HG03575 (cell line): Measurements from ENCODE around the gene RCVRN.

Experiments used
- ATAC-seq: cut with Tn5 transposase; IDR thresholded peaks from one replicate; pipeline ENCODE4 v1.9.1; 2021; ENCODE audit not compliant: unreplicated experiment, insufficient number of reproducible peaks, low FRiP score; ENCODE audit errors: extremely low read depth

RCVRN gene

DNA sequence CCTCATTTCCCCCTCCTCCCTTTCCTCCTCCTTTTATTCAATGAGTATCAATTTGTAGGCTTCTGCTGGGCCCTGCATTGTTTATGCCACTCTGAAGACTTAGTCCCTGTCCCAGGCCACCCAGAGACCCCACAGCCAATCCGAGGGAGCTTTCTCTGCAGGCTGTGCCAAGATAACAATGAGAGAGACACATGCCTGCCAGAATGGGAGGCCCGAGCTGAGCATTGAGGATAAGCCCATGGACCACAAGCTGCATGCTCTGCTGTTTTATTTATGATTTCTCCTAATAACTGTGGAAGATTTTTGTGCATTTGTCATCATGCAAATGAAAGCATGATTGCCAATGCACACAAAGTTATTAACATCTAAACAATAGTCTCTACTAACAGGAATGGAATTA is 3.0 kb downstream of the RCVRN start:
- no peak for ATAC-seq

DNA sequence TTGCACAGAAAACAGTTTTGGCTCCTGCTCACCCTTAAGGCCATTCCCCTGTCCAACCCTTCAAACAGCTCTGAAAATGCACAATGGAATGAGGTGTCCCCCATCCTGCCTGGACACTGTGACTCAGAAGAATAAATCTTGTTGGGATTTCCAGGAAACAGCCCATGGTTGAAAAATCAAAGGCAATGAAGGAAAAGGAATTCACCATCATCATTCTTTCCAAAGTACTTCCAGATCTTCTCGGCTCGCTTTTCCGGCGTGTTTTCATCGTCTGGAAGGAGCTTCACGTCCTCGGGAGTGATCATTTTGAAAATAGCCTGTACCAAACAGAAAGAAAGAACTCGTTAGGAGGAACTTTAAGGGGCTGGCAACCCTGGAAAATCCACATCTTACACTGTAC is 4.3 kb downstream of the RCVRN start:
- ATAC-seq, result no peak

- ATAC-seq, result no peak
Measured at GRCh38 chr17:9900044-9900594, 5.0 kb downstream of the RCVRN start.

GRCh38 chr17:9899280-9900043 is 5.6 kb downstream of the RCVRN start:
- ATAC-seq, result no peak

- ATAC-seq, result no peak
Measured at GRCh38 chr17:9898812-9899211, 6.3 kb downstream of the RCVRN start.

DNA sequence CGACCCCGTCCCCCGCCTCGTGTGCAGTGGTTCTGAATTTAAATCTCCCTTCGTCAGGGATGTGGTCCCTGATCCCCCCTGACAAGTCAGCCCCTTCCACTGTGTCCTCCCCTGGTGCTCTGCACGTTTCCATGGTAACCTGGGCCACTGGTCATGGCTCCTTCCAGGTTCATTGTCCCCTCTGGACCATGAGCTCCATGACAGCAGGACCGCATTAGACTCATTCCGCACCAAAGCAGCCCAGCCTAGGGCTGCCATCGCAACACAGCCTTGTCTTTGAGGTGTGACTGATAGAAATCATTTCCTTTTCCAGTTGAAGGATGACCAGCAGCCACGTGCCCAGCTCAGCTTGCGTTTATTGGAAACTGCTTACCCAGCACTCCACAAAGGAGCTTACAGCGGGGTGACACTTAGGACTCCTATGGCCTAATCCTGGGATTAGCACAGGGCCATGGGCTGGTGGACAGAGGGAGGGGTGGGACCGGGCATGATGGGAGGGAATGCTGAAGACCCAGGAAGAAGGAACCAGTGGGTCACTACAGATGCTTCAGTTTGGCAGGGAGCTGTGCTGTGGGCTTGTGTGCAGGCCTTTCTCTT is 7.6 kb downstream of the RCVRN start:
- no peak for ATAC-seq

DNA sequence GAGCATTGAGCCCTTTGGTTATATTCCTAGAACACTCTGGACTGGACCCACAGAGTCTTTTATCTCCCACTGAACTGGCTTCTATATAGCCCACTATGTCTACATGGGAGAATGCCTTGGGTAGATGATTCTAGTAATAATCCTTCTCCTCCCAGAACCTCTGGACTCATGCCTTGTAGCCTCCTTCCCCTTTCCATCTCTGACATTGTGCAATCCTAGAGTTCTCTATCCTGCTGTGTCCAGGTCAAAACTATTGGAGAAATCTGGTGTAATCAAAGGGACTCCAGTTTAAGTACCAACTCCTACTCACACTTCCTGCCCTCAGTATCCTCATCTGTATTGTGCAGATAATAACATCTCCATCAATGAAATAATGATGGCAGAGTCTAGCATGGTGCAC is 9.1 kb downstream of the RCVRN start:
- ATAC-seq, result no peak

- no peak for ATAC-seq
Measured at GRCh38 chr17:9894231-9894630, 10.8 kb downstream of the RCVRN start.

DNA sequence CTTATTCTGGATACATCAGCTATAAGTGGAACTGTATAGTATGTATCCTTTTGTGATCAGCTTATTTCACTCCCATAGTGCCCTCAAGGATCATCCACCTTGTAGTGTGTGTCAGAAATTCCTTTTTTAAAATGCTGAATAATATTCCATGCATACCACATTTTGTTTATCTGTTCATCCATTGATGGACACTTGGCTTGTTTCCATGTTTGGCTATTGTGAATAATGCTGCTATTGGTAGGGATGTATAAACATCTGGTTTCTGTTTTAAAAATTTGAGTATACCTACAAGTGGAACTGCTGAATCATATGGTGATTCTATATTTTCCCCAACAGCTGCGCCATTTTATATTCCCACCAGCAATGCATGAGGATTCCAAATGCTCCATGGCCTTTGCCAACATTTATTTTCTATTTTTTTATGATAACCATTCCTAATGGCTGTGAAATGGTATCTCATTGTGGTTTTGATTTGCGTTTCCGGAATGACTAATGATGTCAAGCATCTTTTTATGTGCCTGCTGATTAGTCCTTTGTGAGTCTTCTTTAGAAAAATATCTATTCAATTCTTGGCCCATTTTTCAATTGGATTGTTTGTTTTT is 11.6 kb downstream of the RCVRN start:
- ATAC-seq, result no peak

DNA sequence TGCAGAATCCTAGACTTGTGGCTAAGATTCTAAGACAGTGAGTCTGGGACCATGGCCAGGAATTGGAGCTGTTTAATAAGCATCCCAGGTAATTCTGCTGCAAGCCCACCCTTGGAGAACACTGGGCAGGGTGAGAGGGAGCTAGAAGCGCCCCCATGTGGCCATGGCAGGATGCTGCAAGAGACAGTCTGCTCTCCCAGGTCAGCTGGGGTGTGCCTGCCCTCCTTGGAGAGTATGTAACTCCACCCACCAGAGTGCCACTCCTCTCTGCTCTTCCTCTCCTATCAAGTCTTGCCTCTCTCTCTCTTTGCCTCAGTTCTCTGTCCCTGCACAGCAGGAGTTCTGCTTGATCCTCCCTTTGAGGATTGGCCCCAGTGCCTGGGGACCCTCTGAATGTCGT is 14.9 kb downstream of the RCVRN start:
- ATAC-seq, result no peak

DNA sequence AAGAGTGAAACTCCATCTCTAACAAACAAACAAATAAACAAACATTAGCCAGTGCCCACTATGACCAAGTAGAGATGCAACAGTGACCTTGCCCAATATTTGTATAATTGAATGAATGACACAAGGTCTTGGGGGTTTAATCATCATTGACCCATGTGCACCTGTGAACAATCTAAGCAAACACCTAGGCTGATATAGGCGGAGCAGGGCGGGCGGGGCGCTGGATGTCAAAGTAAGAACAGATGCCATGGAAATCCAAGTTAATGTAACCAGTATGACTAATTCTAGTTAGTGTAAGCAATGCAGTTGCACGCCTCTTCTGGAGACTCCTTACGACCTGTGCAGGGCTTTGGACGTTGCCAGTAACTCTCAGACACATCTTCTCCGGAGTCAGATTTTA is 17.6 kb downstream of the RCVRN start:
- ATAC-seq, result no peak

DNA sequence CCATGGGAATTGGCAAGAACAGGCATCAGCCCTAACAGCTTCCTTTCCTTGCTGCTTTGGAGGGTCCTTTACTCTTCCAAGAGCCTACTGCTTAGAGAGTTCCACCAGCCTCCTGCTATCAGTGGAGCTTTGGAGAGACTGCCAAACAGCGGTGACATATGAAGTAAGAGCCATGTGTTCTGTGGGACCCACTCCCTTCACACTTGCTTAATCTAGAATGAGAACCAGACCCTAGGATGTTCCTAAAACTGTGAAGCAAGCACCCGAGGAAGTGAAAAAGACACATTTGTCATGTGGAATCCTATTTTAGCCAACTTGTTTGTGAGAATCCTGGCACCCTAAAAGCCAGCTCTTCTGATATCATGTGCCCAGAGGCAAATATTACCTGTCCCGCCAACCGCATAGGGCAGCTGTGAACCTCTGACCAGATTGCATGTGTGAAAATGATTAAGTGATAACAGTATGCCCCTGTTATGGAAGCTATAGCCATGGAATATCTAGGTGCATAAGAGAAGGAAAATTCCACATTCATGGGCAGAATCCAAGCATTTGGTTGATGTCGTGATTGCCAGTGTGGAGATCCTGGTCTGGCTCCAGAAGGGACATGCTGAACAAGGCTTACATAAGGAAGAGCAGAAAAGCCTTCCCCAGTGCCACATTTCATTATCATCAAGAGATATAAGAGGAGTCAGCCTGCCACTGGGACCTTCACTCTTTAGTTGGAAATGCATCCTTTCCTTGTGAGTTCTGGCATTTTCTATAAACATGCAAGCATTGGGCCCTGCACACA is 18.7 kb downstream of the RCVRN start:
- no peak for ATAC-seq

- ATAC-seq, result no peak
Measured at GRCh38 chr17:9883451-9883850, 21.6 kb downstream of the RCVRN start.

GRCh38 chr17:9880582-9880999 is 24.5 kb downstream of the RCVRN start:
- ATAC-seq, result no peak

GRCh38 chr17:9878786-9879525 is 26.1 kb downstream of the RCVRN start:
- ATAC-seq, result no peak

DNA sequence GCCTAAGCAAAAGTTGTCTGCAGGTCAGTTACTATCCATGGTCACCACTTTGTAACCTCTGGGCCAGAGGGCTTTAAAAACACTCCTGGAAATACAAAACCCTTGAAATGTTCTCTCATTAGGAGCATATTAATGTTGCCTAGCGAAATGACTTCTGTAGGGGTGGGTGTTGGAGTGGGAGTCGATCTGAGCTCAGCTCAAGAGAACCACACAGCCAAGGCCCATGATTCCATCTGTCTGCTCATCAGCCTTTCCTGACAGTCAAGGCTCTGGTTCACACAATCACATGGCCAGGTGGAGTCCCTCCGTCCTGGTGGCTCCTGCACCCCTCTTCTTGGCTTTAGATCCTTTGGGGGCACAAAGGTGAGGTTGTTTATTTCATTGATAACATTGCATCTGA is 26.7 kb downstream of the RCVRN start:
- ATAC-seq, result no peak

DNA sequence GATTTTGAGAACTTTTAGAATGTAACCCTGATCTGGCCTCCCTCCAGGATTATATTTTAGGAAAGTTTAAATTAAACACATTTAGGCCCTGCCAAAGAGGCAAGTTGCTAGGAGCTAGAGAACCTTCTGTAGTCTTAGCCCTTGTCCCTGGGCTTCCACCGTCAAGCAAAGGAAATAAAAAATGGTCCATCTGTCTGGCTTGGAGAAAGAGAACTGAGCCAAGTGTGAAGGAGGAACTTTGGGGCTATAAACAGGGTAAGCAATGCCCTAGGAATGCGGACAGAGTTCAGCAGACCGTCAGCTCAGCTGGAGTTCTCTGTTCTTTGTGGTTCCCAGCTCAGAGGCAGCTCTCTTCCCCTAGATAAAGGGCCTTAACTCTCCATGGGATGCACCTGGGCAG is 29.6 kb downstream of the RCVRN start:
- ATAC-seq, result no peak

DNA sequence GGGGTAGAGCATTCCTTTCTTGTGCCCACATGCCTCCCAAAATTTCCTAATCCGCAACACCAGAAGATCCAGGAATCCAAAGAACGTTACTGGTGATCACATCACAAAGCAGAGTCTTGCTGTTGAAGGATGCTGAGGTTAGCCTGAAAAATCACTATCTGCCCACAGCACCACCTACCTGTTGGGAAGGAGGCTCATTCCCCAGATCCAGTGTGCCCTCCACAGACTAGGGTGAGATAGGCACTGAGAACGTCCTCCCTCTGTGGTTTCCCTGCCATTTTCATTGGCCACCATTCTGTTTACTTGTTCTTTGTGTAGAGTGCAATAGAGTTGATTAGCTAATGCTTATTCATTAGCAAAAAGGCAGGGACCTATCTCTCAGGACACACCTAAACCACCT is 30.3 kb downstream of the RCVRN start:
- ATAC-seq, result no peak

GRCh38 chr17:9872852-9873251 is 32.2 kb downstream of the RCVRN start:
- no peak for ATAC-seq
